ENCODE measurements around the gene PPP1R13L. TPM values are rescaled to one million over a fixed set of nuclear protein-coding genes. Genes with fewer than 3 reads are reported as not detected.
"Not testable (repeated sequence)": the region's sequence is repeated elsewhere in the genome, so short reads cannot be mapped to it uniquely, and the experiment has no call there.

PPP1R13L gene
- total and polyA plus RNA-seq, 4 donors, result 0.51 to 7.7 (median 4.9) TPM

DNA sequence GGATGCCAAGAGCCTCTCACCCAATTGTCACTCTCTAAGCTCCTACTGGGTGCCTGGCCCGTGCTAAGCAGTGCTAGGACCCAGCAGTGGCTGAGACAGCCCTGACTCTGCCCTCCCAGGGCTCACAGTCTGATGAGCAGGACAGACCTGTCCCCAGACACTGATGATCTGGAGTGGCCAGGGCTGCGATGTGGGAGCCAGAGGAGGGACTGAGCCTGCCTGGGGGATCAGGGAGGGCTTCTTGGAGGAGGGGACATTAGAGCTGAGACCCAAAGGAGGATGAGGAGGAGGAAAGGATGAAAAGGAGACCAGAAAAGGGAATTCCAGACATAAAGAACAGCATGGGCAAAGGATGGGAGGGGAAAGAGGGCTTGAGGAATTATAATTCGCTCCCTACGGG, 12.3 kb upstream of the PPP1R13L start:
- DNase-seq (ENCODE audit: low spot score), result no peak
- no peaks in the 10 kb centered on the region for H3K9me3 ChIP-seq (ENCODE audit: control insufficient read depth in 4 of 4, low read length in 3 of 4)
- H3K27ac ChIP-seq (ENCODE audit: low read depth in 1 of 2, low read length in 2 of 2), result no peak overlapping the region
- peaks cover 3 to 39% (median 22%) of the 10 kb centered on the region in 4 donors for H3K36me3 ChIP-seq (ENCODE audit: control insufficient read depth in 4 of 4, insufficient read depth in 3 of 4, low read depth in 1 of 4, low read length in 3 of 4)
- H3K4me3 ChIP-seq (ENCODE audit: low read depth in 1 of 3, low read length in 3 of 3), result no peak overlapping the region
- H3K9ac ChIP-seq (ENCODE audit: low read depth in 1 of 2, low read length in 2 of 2), result no peak overlapping the region
- TF ChIP-seq ATF3 (IDR thresholded peaks at IDR 0.05) (no peak), GABPA (IDR thresholded peaks at IDR 0.05 in 1 of 2, conservative IDR thresholded peaks at IDR 0.05 in 1 of 2) (no peak), HNF4G (IDR thresholded peaks at IDR 0.05) (no peak), RXRA (IDR thresholded peaks at IDR 0.05) (no peak)
- H3K4me1 ChIP-seq (ENCODE audit: control insufficient read depth in 4 of 4, insufficient read depth in 4 of 4, low read length in 3 of 4), result peaks cover 0 to 3% (median 0%) of the 10 kb centered on the region in 4 donors
- 92% methylated on average over 4 of the region's 4 CpGs for WGBS
- no peaks in the 10 kb centered on the region for H3K27me3 ChIP-seq (ENCODE audit: control insufficient read depth in 4 of 4, insufficient read depth in 4 of 4, low read length in 3 of 4)

DNA sequence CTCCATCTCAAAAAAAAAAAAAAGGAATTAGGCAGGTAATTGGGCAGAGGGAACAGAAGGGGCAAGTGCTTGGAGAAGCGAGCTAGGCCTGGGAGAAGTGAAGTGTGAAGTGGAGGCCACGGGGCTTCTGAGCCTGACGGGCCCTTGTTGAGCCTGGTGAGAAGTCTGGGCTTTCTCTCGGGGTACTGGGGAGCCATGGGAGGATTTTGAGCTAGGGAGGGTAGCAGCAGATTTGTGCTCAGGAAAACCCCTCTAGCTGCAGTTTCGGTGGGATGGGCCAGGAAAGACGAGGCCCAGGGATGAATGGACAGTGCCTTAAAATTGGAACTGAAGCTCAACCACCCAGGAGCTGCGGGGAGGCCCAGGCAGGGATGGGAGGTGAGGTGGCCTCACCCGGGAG, 9.6 kb upstream of the PPP1R13L start:
- Histone ChIP-seq H3K27me3 (ENCODE audit: control insufficient read depth in 4 of 4, insufficient read depth in 4 of 4, low read length in 3 of 4) (no peaks in the 10 kb centered on the region), H3K9me3 (ENCODE audit: control insufficient read depth in 4 of 4, low read length in 3 of 4) (no peaks in the 10 kb centered on the region), H3K27ac (ENCODE audit: low read depth in 1 of 2, low read length in 2 of 2) (no peak overlapping the region), H3K4me3 (ENCODE audit: low read depth in 1 of 3, low read length in 3 of 3) (no peak overlapping the region), H3K4me1 (ENCODE audit: control insufficient read depth in 4 of 4, insufficient read depth in 4 of 4, low read length in 3 of 4) (peaks cover 0 to 3% (median 0%) of the 10 kb centered on the region in 4 donors), H3K36me3 (ENCODE audit: control insufficient read depth in 4 of 4, insufficient read depth in 3 of 4, low read depth in 1 of 4, low read length in 3 of 4) (peaks cover 3 to 31% (median 20%) of the 10 kb centered on the region in 4 donors), H3K9ac (ENCODE audit: low read depth in 1 of 2, low read length in 2 of 2) (no peak overlapping the region)
- 97% methylated on average over 8 of the region's 8 CpGs for WGBS
- TF ChIP-seq NR2F2 (IDR thresholded peaks at IDR 0.05), result no peak
- TF ChIP-seq, protein P1, sequence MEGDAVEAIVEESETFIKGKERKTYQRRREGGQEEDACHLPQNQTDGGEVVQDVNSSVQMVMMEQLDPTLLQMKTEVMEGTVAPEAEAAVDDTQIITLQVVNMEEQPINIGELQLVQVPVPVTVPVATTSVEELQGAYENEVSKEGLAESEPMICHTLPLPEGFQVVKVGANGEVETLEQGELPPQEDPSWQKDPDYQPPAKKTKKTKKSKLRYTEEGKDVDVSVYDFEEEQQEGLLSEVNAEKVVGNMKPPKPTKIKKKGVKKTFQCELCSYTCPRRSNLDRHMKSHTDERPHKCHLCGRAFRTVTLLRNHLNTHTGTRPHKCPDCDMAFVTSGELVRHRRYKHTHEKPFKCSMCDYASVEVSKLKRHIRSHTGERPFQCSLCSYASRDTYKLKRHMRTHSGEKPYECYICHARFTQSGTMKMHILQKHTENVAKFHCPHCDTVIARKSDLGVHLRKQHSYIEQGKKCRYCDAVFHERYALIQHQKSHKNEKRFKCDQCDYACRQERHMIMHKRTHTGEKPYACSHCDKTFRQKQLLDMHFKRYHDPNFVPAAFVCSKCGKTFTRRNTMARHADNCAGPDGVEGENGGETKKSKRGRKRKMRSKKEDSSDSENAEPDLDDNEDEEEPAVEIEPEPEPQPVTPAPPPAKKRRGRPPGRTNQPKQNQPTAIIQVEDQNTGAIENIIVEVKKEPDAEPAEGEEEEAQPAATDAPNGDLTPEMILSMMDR (IDR thresholded peaks at IDR 0.05; ENCODE audit: low read depth, low read length, missing input control), result no peak
- no peak for TF ChIP-seq RAD21 (IDR thresholded peaks at IDR 0.05)
- TF ChIP-seq FOXA1 (IDR thresholded peaks at IDR 0.05), result no peak
- TF ChIP-seq EGR1 (IDR thresholded peaks at IDR 0.05; ENCODE audit: low read depth in 2 of 2), result no peak
- TF ChIP-seq, protein P2, sequence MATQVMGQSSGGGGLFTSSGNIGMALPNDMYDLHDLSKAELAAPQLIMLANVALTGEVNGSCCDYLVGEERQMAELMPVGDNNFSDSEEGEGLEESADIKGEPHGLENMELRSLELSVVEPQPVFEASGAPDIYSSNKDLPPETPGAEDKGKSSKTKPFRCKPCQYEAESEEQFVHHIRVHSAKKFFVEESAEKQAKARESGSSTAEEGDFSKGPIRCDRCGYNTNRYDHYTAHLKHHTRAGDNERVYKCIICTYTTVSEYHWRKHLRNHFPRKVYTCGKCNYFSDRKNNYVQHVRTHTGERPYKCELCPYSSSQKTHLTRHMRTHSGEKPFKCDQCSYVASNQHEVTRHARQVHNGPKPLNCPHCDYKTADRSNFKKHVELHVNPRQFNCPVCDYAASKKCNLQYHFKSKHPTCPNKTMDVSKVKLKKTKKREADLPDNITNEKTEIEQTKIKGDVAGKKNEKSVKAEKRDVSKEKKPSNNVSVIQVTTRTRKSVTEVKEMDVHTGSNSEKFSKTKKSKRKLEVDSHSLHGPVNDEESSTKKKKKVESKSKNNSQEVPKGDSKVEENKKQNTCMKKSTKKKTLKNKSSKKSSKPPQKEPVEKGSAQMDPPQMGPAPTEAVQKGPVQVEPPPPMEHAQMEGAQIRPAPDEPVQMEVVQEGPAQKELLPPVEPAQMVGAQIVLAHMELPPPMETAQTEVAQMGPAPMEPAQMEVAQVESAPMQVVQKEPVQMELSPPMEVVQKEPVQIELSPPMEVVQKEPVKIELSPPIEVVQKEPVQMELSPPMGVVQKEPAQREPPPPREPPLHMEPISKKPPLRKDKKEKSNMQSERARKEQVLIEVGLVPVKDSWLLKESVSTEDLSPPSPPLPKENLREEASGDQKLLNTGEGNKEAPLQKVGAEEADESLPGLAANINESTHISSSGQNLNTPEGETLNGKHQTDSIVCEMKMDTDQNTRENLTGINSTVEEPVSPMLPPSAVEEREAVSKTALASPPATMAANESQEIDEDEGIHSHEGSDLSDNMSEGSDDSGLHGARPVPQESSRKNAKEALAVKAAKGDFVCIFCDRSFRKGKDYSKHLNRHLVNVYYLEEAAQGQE (IDR thresholded peaks at IDR 0.05), result no peak
- DNase-seq (ENCODE audit: low spot score), result no peak

- DNase-seq (ENCODE audit: low spot score), result no peak
- no peak overlapping the region for H3K9ac ChIP-seq (ENCODE audit: low read depth in 1 of 2, low read length in 2 of 2)
- no peak overlapping the region for H3K4me3 ChIP-seq (ENCODE audit: low read depth in 1 of 3, low read length in 3 of 3)
- TF ChIP-seq, protein P2 (IDR thresholded peaks at IDR 0.05), result no peak
- TF ChIP-seq MAX (IDR thresholded peaks at IDR 0.05), result no peak
- TF ChIP-seq HNF4A (conservative IDR thresholded peaks at IDR 0.05), result no peak
- TF ChIP-seq RAD21 (IDR thresholded peaks at IDR 0.05), result no peak
- TF ChIP-seq ATF3 (IDR thresholded peaks at IDR 0.05), result no peak
- TF ChIP-seq SP1 (IDR thresholded peaks at IDR 0.05), result no peak
- no peak for TF ChIP-seq NR2F2 (IDR thresholded peaks at IDR 0.05)
- no peak for TF ChIP-seq RXRA (IDR thresholded peaks at IDR 0.05)
- no peaks in the 10 kb centered on the region for H3K9me3 ChIP-seq (ENCODE audit: control insufficient read depth in 4 of 4, low read length in 3 of 4)
- no peaks in the 10 kb centered on the region for H3K27me3 ChIP-seq (ENCODE audit: control insufficient read depth in 4 of 4, insufficient read depth in 4 of 4, low read length in 3 of 4)
- H3K4me1 ChIP-seq (ENCODE audit: control insufficient read depth in 4 of 4, insufficient read depth in 4 of 4, low read length in 3 of 4), result no peaks in the 10 kb centered on the region
- no peak overlapping the region for H3K27ac ChIP-seq (ENCODE audit: low read depth in 1 of 2, low read length in 2 of 2)
- 94% methylated on average over 6 of the region's 6 CpGs for WGBS
- peaks cover 5 to 31% (median 17%) of the 10 kb centered on the region in 4 donors for H3K36me3 ChIP-seq (ENCODE audit: control insufficient read depth in 4 of 4, insufficient read depth in 3 of 4, low read depth in 1 of 4, low read length in 3 of 4)
Observed at GRCh38 chr19:45413497-45413896, 8.6 kb upstream of the PPP1R13L start.

- H3K36me3 ChIP-seq (ENCODE audit: control insufficient read depth in 4 of 4, insufficient read depth in 3 of 4, low read depth in 1 of 4, low read length in 3 of 4), result peaks cover 5 to 19% (median 11%) of the 10 kb centered on the region in 4 donors
- WGBS, result 97% methylated on average over 4 of the region's 4 CpGs
- H3K27ac ChIP-seq (ENCODE audit: low read depth in 1 of 2, low read length in 2 of 2); H3K9ac ChIP-seq (ENCODE audit: low read depth in 1 of 2, low read length in 2 of 2); H3K9me3 ChIP-seq (ENCODE audit: control insufficient read depth in 4 of 4, low read length in 3 of 4); H3K27me3 ChIP-seq (ENCODE audit: control insufficient read depth in 4 of 4, insufficient read depth in 4 of 4, low read length in 3 of 4); DNase-seq (ENCODE audit: low spot score); H3K4me3 ChIP-seq (ENCODE audit: low read depth in 1 of 3, low read length in 3 of 3): not testable (repeated sequence)
- H3K4me1 ChIP-seq (ENCODE audit: control insufficient read depth in 4 of 4, insufficient read depth in 4 of 4, low read length in 3 of 4), result peaks cover 0 to 20% (median 12%) of the 10 kb centered on the region in 4 donors
Observed at GRCh38 chr19:45410330-45410729, 5.5 kb upstream of the PPP1R13L start.
